GM12872 (cell line): ENCODE data around the gene CCL13.

Experiments
- CTCF ChIP-seq: IDR thresholded peaks from 3 replicates; pipeline ENCODE4 v1.5.1; 2011; ENCODE audit warnings: low read depth, mild to moderate bottlenecking, low read length, moderate library complexity; ENCODE audit not compliant: insufficient read depth

The CCL13 gene

GRCh38 chr17:34377078-34377823 is 21.0 kb downstream of the CCL13 start:
- no peak for TF ChIP-seq CTCF

- TF ChIP-seq CTCF = 0 out of 3 replicates have a peak, but pooled peaks have one; percentile 20
Observed at GRCh38 chr17:34378664-34379101, 22.4 kb downstream of the CCL13 start.

- no peak for TF ChIP-seq CTCF
Observed at GRCh38 chr17:34379868-34380267, 23.6 kb downstream of the CCL13 start.

- 0 out of 3 replicates have a peak, but pooled peaks have one; percentile 6 for TF ChIP-seq CTCF
Observed at GRCh38 chr17:34382621-34383124, 26.4 kb downstream of the CCL13 start.

- no peak for TF ChIP-seq CTCF
Observed at GRCh38 chr17:34383216-34383615, 26.9 kb downstream of the CCL13 start.

- TF ChIP-seq CTCF = no peak
Observed at GRCh38 chr17:34384271-34384670, 28.0 kb downstream of the CCL13 start.

GRCh38 chr17:34384822-34385605 is 28.7 kb downstream of the CCL13 start:
- no peak for TF ChIP-seq CTCF
